ENCODE results near the gene F12.

F12 gene

GRCh38 chr5:177403102-177403791 lies 6.1 kb downstream of the F12 start:
- TF ChIP-seq CTCF (IDR thresholded peaks at IDR 0.05): no peak
- no peak overlapping the region for H3K27ac ChIP-seq
- peak overlapping the region; percentile 77 for H3K4me3 ChIP-seq
- no peak for DNase-seq (ENCODE audit: low spot score)

GRCh38 chr5:177402271-177403043 lies 6.9 kb downstream of the F12 start:
- no peak overlapping the region for H3K27ac ChIP-seq
- no peak for DNase-seq (ENCODE audit: low spot score)
- peak overlapping the region; percentile 77 for H3K4me3 ChIP-seq

GRCh38 chr5:177399997-177400868 lies 9.1 kb downstream of the F12 start, which contains the start of gene PFN3:
Gene PFN3, minus strand, starts transcription at chr5:177400661. Its CDS starts 85 bp downstream, at chr5:177400576.
- DNase-seq (ENCODE audit: low spot score): no peak
- Histone ChIP-seq H3K4me3 (peak within 1 kb of the TSS; percentile 3), H3K27ac (no peak within 1 kb of the TSS)
- TF ChIP-seq CTCF (IDR thresholded peaks at IDR 0.05): no peak

More at GRCh38 chr5:177402271-177403043, 6.9 kb downstream of the F12 start:
- TF ChIP-seq CTCF (IDR thresholded peaks at IDR 0.05): no peak

GRCh38 chr5:177397875-177398390 lies 11.4 kb downstream of the F12 start:
- no peak for TF ChIP-seq CTCF (IDR thresholded peaks at IDR 0.05)
- Histone ChIP-seq H3K4me3 (no peak overlapping the region), H3K27ac (no peak overlapping the region)
- no peak for DNase-seq (ENCODE audit: low spot score)

- no peak for TF ChIP-seq CTCF (IDR thresholded peaks at IDR 0.05)
- Histone ChIP-seq H3K4me3 (no peak overlapping the region), H3K27ac (no peak overlapping the region)
- no peak for DNase-seq (ENCODE audit: low spot score)
Observed at GRCh38 chr5:177396807-177397206, 12.6 kb downstream of the F12 start.

GRCh38 chr5:177396078-177396477 lies 13.3 kb downstream of the F12 start:
- Histone ChIP-seq H3K27ac (no peak overlapping the region), H3K4me3 (no peak overlapping the region)
- DNase-seq (ENCODE audit: low spot score): no peak
- no peak for TF ChIP-seq CTCF (IDR thresholded peaks at IDR 0.05)

All from coronary artery (tissue), 2 donors.